HG02840 (cell line): ENCODE data around the gene FAM131C.

Experiments used
- ATAC-seq: cut with Tn5 transposase; IDR thresholded peaks from one replicate; pipeline ENCODE4 v1.9.1; 2021; ENCODE audit warnings: mild to moderate bottlenecking, moderate library complexity, moderate number of reproducible peaks; ENCODE audit not compliant: unreplicated experiment, low FRiP score

FAM131C gene, protein sequence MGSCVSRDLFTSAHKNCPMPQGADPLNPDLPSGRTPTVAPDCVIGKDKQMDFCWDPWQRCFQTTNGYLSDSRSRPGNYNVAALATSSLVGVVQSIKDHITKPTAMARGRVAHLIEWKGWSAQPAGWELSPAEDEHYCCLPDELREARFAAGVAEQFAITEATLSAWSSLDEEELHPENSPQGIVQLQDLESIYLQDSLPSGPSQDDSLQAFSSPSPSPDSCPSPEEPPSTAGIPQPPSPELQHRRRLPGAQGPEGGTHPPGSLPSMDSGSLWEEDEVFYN

DNA sequence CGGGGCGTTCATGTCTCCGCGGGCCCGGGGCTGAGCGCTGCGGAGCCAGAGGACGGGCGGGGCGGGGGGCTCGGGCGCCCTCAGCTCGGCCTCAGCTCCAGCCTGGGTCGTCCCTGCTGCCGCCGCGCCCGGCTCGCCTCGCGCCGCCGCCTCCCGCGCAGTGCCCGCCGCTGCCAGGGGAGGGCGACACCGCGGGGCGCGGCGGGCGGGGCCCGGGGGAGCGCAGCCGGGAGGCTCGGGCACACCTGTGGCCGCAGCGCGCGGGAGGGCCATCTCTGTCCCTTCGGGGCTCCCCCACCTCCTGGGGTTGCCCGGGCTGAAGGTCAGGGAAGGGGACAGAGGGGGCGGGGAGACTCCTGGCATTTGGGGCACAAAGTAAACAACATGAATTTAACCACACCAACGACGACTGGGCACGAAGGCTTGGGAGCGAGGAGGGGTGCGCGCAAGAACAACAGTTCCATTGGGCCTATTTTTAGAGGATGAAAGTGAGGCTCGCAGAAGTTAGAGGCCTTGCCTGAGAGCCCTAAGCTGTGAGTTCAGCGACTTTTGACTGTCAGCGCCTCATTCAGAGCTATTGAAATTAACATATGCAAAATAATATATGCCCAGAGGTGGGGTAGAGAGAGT, at the start of gene FAM131C:
FAM131C (minus strand) TSS at position 162 of the 630 bp plus-strand sequence. CDS start 209 bp downstream, outside the sequence.
- ATAC-seq: no peak

DNA sequence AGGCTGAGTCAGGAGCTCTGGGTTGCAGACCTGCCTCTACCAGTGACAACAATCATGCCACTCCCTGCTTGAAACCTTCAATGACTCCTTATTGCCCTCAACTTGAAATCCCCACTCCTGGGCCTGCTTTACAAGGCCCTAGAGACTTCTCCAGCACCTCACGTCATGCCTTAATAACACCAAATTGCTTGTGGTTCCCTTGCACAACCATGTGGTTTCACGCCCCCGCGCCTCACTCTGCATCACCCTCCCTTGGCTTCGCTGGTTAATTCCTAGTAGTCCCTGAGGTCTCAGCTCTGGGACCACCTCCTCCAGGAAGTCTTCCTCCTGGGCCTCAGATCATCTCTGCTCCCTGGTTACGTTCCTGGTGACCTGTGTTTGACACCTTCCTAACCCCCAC, 49.5 kb upstream of the FAM131C start:
- ATAC-seq: no peak

DNA sequence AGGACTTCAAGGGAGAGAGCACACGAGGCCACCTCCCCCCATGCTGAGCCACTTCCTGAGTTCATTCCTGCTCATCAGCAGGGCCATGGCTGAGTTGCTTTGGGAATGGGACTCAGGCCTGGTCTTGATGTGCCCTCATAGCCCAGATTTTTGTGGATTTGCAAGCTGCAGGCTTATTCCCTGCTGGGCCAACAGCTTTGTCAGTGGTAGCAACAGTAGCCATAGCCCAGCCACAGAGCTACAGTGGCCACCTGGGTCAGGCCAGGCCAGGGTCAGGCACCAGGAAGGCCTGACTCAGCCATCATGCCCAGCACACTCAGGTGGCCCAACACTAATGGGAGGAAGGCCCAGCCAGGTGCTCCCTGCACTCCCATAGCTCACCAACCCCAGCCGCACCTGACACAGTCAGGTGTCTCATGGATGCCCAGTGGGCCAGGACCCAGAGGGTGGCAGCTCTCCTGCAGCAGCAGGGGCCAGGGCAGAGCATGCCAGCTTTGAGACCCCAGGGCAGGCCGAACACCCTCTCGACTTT, 49.0 kb upstream of the FAM131C start:
- no peak for ATAC-seq

DNA sequence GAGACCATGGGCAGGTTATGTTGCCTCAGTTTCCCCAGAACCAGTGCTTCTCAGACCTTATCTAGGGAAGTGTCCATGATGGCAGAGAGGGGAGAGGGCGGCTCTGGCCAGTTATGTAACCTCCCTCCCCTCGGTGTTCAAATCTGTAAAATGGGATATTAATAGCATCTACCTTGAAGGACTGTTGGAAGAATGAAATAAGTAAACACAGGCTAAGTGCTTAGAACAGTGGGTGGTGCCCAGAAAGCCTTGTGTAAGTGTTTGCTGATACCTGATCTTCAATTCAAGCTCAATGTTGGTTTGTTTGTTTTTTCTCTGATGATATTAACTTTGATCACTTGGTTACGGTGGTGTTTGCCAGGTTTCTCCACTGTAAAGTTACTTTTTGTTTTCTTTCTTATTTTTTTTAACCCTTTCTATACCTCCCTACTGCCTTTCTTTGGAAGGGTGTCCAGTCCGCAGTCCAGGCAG, 47.5 kb upstream of the FAM131C start:
- no peak for ATAC-seq

DNA sequence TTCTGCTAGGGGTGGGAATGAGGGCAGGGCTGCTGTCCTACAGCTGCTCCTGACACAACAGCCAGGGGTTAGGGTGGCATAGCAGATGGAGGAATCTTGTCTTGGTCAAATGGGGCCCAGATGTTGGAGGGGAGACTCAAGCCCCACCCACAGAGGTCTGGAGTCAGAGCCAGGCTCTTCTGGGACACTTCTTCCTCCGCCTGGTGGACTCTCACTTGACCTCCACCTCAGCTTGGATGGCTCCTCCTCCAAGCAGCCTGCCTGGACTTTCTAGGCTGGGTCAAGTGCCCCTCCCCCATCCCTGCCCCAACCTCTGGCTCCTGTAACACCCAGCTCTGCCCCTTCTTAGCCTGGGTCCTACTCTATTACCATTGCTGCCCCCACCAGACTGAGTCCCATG, 47.0 kb upstream of the FAM131C start:
- no peak for ATAC-seq

DNA sequence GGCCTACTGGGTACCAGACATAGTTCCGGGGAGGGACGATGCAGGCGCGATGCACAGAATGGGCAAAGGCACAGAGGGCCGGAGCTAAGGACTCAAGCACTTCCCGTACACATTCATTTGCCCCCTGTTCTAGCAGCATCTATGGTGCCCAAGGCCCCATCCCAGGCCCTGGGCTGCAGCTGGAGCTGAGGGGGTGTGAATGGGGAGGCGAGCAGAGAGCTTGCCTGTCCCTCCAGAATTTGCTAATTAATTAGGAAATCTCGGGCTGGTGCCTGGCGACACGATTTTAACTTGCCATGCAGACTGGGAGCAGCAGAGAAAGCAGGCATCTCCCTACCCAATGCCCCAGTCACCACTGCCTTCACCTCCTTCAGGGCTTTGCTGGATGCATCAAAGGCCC, 46.5 kb upstream of the FAM131C start:
- ATAC-seq: no peak

DNA sequence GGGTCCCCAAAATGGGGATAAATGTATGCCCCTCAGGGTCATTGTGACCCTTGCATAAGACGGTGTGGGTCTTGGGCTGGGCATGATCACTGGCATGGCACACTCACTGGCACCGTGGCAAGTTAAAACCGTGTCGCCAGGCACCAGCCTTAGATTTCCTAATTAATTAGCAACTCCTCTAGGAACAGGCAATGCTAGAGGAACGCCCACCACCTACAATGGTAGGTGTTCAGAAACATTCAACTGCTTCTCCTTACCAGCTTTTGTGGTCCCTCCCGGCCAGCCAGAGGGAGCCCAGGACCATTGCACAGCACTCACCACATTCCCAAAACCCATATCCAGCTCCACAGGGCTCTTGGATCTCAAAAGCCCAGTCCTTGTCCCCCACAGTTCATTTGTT, 46.1 kb upstream of the FAM131C start:
- ATAC-seq: no peak

DNA sequence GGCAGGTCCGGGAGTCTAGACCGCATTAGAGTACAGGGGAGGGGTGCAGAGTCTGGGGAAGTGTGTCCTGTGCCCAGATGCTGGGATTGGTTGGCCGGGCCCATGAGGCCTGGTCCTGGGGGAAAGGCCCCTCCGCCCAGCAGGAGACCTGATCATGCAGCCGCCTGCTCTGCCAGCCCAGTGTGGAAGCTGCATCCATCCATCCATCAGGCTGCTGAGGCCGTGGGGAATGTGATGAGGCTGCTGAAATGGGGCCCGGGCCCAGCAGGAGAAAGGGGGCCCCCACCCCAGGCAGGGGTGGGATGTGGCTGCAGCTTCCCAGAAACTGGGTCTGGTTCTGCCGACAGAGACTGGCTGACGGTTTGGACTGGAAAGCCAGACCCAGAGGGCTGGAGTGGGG, 45.3 kb upstream of the FAM131C start:
- no peak for ATAC-seq

DNA sequence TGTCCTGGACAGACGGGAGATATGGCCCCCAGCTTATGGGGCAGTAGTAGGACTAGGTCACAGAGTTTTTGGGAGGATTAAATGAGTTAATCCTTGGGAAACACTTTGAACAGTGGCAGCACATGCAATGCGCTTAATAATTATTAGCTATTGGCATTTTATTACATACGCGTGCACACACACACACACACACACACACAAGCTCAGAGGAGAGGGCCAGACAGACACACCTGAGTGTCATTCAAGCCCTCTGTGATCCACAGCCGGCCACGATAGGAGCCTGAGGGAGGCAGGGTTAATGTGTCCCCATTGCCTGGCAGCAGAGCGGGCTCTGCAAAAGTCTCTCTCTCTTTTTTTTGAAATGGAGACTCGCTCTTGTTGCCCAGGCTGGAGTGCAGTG, 44.5 kb upstream of the FAM131C start:
- ATAC-seq: no peak

DNA sequence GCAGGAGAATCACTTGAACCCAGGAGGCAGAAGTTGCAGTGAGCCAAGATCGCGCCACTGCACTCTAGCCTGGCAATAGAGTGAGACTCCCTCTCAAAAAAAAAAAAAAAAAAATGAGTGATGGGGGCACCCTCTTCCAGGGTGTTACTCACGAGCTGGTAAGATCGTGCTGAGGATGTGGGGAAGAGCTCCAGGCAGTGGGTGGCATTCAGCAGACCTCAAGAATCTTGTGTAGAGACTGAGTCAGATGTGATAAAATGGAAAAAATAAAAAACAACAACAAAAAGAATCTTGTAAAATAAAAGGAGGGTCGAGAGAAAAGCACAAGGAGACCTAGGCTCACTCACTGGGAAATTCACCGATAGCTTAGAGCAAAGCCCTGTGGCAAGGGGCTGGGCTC, 43.9 kb upstream of the FAM131C start:
- no peak for ATAC-seq

DNA sequence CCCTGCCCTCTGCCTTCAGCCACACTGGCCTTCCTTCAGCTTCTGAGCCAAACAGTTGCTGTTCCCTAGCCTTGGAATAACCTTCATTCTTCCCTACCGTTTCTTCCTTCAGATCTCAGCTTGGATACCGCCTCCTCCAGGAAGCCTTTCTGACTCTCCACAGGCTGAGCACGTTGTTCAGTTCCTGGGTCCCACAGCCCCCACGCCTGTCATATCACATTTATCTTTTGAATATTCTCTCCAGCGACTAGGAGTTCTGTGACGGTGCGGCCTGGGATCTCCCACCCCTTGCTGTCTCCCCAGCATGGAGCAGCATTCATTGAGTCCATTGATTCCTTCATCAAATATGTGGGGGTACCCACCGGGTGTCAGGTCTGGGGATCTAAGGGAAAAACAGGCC, 43.2 kb upstream of the FAM131C start:
- ATAC-seq: no peak

DNA sequence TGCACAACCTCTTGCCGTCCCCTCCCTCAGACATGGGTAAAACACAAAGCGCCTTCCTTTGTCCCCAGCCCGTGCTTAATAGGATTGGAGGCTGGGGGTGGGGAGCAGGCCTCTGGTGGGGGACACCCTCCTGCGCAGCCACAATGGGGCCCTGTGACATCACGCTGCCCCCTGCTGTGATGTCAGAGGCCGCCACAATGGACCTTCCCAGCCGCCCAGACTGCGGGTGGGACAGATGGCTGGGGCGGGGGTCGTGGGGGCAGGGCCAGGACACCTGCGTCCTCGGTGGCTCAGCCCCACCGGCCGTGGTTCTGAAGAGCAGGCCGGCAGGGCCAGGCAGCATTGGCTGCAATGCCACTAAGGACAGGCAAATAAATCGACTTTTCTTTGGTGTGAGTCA, 42.6 kb upstream of the FAM131C start:
- ATAC-seq: no peak

DNA sequence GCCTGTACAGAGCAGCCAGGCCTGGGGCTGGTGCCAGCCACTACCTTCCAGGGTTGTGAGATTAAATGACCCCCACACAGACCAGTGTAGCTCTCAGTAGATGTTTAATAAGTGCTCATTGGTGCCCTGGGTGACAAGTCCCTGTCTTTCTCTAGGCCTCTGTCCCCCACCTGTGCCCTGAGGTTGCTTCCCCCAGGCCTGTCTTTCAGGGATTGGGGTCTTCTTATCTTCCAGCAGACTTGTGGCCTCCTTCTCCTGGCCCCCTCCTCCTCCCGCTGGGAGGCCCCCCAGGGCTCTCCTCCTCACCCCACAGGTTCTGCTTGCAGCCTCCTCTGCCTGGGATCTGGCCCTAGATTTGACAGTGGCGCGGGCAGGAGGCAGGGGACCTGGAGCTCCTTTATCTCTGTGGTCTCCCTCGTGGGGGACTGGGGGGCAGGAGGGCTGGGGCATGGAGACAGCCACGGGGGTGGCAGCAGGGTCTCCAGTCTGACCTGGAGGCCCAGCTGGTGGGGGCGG, 42.1 kb upstream of the FAM131C start:
- no peak for ATAC-seq

DNA sequence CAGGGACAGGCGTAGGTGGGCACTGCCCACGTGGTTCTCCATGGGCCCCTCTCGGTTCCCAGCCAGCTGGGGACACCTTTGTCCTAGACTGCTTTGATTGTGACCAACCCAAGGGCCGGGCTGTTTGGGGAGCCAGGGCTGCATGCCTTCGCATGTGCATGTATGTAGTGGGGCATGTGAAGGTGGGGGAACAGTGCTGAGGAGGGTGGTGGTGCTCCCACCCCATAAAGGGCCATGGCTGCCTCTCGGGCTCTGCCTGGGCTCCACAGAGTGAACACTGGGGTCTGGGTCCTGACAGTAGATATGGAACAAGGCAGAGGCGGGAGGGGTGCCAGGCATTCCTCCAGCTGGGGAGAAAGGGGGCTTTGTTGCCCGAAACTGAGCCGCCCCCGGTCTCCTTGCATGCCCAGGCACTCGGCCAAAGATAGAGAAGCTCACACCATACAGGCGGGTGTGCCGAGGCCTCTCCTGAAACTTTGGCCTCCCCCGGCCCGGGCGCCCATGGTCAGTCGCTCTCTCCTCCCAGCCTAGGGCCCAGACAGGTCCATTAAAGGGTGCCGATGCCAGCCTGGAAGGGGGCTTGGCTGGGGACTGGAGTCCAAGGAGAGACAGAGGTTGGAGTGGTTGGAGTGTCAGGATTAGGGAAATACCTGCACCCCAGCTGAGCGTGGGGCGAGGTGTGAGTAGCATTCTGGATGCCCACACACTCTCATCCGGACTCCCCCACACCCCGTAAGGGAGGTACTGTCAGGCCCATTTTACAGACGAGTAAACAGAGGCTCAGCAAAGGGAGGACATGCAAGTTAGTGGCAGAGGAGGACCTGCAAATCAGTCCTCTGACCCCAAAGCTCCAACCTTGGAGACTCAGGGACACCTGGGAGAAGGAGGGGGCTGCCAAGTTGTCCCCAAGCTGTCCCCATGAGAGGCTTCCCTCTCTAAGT, 41.3 kb upstream of the FAM131C start:
- ATAC-seq: no peak

DNA sequence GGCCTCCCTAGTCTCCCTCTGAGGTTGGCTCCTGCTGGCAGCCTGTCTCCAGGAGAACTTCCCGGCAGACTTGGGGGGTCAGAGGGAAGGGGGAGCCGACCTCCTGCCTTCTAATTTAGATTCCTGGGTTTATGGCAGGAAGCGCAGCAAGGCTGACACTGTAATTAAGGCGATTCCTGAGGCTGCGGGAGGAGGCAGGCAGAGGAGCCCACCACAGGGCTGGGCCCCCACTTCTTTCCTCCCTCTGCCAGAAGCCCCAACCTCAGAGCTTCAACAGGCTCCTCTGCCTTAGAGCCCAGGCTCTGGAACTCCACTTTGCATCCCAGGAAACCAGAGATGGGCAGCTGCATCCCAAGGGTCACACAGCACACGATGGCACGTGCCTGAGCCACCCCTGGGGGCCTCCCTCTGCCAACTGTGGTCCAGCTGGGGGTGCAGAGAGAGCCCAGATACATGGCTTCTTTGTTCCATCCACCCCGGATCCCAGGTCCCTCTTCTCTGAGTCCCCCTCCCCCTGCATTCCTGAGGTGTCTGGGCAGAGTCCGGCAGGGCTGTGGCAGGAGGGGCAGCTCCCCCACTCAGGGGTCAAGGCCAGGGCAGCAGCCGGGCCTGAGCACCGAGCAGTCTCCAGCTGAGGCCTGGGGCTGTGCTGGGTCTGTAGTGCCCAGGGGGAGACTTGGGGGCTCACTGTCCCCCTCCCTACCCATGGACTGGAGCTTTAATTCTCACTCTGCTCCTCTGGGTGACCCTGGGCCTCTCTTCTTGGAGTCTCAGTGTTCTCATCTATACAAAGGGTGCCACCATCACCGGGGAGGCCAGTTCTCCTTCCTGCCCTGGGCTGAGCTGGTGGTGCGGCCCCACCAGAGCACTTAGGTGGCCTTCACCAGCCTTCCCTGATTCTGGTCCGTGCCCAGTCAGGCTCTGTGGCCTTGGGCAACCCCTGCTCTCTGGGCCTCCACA, 39.4 kb upstream of the FAM131C start:
- no peak for ATAC-seq

DNA sequence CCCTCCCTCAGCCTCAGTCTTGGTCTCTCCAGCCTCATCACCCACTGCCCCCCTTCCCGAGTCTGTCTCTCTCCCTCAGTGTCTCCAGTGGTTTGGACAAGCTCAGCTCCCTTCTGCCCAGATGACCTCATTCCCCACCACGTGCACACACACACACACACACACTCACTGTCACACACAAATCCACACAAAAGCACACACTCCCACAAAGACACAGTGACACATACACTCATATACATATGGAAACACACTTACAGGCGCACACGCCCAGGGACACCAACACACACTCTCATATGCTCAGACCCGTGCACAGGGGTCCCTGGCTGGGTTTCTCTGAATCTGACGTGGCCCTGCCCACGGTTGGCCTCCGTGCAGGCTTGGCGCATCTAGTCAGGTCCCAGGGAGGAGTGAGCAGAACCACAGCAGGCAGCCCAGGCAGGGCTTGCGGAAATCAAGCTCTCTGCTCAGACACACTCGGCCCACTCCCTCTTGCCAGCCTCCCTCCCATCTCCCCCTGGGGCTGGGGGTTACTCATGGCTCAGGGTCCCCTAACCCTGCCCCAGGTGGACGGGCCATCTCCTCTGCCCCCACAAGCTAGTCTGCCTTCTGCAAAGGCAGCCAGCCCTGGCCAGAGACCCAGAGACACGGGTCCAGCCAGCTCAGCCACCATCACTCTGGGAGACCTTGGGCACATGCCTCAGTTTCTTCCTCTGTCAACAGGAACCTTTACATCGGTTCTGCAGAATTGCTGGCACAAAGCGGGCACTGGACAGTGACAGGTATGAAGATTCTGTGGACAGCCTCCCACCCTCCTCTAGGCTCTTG, 38.5 kb upstream of the FAM131C start:
- ATAC-seq: no peak

DNA sequence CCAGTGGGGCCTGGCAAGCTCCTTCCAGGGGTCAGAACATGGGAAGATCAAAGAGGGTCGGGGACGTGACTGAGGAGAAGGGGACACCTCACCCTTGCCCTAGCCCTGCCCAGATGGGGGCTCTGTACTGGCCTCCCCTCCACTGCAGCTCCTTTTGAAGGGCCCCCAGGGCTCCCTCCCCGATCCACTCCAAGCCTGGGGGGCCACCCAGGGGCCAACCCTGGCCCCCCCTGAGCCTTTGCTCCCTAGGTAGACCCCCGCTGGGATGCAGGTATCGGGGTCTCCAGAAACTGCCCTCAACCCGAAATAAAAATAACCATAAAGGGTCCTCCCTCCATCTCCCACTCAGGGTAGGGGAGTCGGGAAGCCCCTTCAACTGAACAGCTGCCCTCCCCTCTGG, 37.4 kb upstream of the FAM131C start:
- no peak for ATAC-seq

DNA sequence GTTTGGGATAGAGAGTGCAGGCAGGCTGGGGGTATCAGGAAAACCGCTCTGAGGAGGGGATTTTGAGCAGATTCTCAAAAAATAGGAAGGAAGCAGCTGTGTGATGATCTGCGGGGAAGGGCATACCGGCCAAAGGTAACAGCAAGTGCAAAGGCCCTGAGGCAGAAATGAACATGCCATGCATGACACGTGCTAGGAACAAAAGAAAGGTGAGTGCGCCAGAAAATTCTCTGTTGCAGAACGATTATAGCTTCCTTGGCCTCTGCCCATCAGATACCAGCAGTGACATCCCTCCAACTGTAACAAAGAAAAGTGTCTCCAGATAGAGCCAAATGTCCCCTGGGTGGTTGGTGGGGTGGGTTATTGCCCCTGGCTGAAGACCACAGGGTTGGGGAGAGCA, 37.0 kb upstream of the FAM131C start:
- no peak for ATAC-seq

DNA sequence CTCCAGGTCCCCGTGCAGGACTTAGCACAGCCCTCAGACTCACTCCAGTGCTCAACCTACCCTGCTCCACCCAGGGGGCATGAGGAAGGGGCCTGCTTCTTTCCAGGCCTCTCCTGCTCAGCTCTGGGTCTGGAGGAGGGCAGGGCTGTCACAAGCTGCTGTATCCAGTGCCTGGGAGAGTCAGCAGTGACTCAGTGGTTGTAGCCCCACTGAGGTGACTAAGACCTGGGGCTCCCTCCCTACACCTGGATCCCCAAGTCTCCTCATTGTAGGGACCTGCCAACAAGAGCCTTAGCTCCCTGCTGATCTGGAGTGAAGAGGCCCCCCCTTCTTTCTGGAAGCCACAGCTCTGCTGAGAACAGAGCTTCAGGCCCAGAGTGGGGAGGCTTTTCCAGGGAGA, 36.1 kb upstream of the FAM131C start:
- ATAC-seq: no peak
